NCI-H460 (cell line): ENCODE data around the gene TRIM28. TPM values are rescaled to one million over a fixed set of nuclear protein-coding genes. Genes with fewer than 3 reads are reported as not detected.

Experiments used
- DNase-seq: peaks from one replicate; pipeline ENCODE4 v3.0.0-alpha.2; 2016; ENCODE audit warnings: low read depth; ENCODE audit errors: extremely low read depth
- total RNA-seq: library from RNA; depleted of rRNA; stranded (reverse); fragments of >200 nt; shearing (Covaris generic); gene quantifications from 2 replicates; pipeline ENCODE4 v1.2.3, GENCODE V29; 2014

TRIM28 gene
- total RNA-seq, 1 experiment from 2014 or later, result 252 TPM

- peak; percentile 95 for DNase-seq
Observed at GRCh38 chr19:58558623-58559274, 14.9 kb downstream of the TRIM28 start.

GRCh38 chr19:58559275-58560006, 15.6 kb downstream of the TRIM28 start:
- peak; percentile 88 for DNase-seq

GRCh38 chr19:58560007-58560887, 16.4 kb downstream of the TRIM28 start:
- DNase-seq, result no peak

GRCh38 chr19:58560921-58561320, 17.1 kb downstream of the TRIM28 start:
- DNase-seq, result no peak

- no peak for DNase-seq
Observed at GRCh38 chr19:58561373-58562121, 17.7 kb downstream of the TRIM28 start.

GRCh38 chr19:58562122-58563033, 18.5 kb downstream of the TRIM28 start:
- DNase-seq, result no peak

GRCh38 chr19:58563034-58563573, 19.2 kb downstream of the TRIM28 start:
- no peak for DNase-seq

GRCh38 chr19:58563823-58564222, 20.0 kb downstream of the TRIM28 start:
- DNase-seq, result no peak

- DNase-seq, result no peak
Observed at GRCh38 chr19:58566989-58567388, 23.1 kb downstream of the TRIM28 start.

- DNase-seq, result no peak
Observed at GRCh38 chr19:58568453-58569130, 24.7 kb downstream of the TRIM28 start.

- no peak for DNase-seq
Observed at GRCh38 chr19:58569191-58569942, 25.5 kb downstream of the TRIM28 start.

GRCh38 chr19:58569943-58570670, 26.2 kb downstream of the TRIM28 start:
- no peak for DNase-seq

GRCh38 chr19:58570770-58571574, 27.1 kb downstream of the TRIM28 start:
- DNase-seq, result no peak

GRCh38 chr19:58571575-58571947, 27.7 kb downstream of the TRIM28 start:
- no peak for DNase-seq

GRCh38 chr19:58572026-58572817, 28.4 kb downstream of the TRIM28 start:
- no peak for DNase-seq
